Measurements from ENCODE around the gene ATG4A.

ATG4A gene

DNA sequence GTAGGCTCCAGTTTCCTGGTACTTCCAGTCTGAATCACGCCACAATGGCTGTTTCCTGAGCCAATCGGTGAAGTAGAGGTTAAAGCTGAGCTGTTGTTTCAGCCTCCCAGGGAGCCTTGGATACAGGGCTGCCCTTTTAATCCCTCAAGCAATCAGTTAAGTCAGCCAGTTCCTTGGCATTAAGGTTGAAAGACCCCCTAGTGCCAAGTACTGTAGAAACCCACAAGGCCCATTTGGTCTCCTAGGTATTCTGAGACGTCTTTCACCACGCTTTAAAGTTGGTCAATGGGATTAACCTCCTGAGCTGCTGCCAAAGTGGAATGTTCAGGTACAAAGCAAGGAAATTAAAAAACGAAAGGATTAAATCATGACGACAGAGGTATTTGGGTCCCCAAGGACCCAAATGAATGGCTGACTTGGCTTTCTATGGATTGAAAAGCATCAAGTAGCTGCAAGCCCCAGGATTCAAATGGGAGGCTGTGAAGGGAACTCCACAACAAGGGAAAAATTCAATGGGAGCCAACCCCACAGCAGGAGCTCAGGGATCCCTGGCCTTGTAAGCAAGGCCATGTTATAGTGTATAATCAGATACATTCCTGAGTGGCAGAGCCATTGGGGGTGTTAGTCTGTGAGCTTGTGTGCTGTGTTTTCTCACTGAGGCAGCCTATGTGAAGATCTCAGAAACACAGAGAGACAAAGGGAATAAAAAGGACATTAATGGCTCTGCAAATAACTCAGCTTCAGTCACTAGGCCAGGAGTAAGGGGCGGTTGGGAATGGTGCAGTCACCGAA is 86.0 kb downstream of the ATG4A start:
- Histone ChIP-seq H3K27ac (ENCODE audit: low read depth, low read length, poor library complexity, severe bottlenecking) (no peak overlapping the region), H3K9me3 (ENCODE audit: low read length) (no peaks in the 10 kb centered on the region), H3K9me2 (ENCODE audit: low read depth, low read length) (no peaks in the 10 kb centered on the region), H3K79me2 (ENCODE audit: insufficient read depth, low read length) (no peaks in the 10 kb centered on the region), H3K4me3 (ENCODE audit: low read depth, low read length, poor library complexity, severe bottlenecking) (no peak overlapping the region), H3K4me1 (ENCODE audit: insufficient read depth, low read length, severe bottlenecking) (no peaks in the 10 kb centered on the region), H2AFZ (ENCODE audit: low read length) (no peak overlapping the region), H3K9ac (ENCODE audit: low read length) (no peak overlapping the region), H3F3A (ENCODE audit: insufficient read depth, low read length) (no peaks in the 10 kb centered on the region), H3K27me3 (ENCODE audit: insufficient read depth, low read length) (no peaks in the 10 kb centered on the region), H3K36me3 (ENCODE audit: insufficient read depth, low read length) (no peaks in the 10 kb centered on the region), H3K4me2 (ENCODE audit: low read length) (no peak overlapping the region), H4K20me1 (ENCODE audit: insufficient read depth, low read length) (no peaks in the 10 kb centered on the region)
- TF ChIP-seq EZH2 (IDR thresholded peaks at IDR 0.05; ENCODE audit: borderline replicate concordance, low read length): no peak
- TF ChIP-seq CTCF (IDR thresholded peaks at IDR 0.05; ENCODE audit: low read length): no peak

- H2AFZ ChIP-seq (ENCODE audit: low read length): no peak overlapping the region
- H3K9me3 ChIP-seq (ENCODE audit: low read length): no peaks in the 10 kb centered on the region
- H3K27ac ChIP-seq (ENCODE audit: low read depth, low read length, poor library complexity, severe bottlenecking): no peak overlapping the region
- H4K20me1 ChIP-seq (ENCODE audit: insufficient read depth, low read length): no peaks in the 10 kb centered on the region
- no peaks in the 10 kb centered on the region for H3K36me3 ChIP-seq (ENCODE audit: insufficient read depth, low read length)
- no peaks in the 10 kb centered on the region for H3F3A ChIP-seq (ENCODE audit: insufficient read depth, low read length)
- no peaks in the 10 kb centered on the region for H3K4me1 ChIP-seq (ENCODE audit: insufficient read depth, low read length, severe bottlenecking)
- H3K79me2 ChIP-seq (ENCODE audit: insufficient read depth, low read length): no peaks in the 10 kb centered on the region
- no peak overlapping the region for H3K9ac ChIP-seq (ENCODE audit: low read length)
- no peak overlapping the region for H3K4me3 ChIP-seq (ENCODE audit: low read depth, low read length, poor library complexity, severe bottlenecking)
- TF ChIP-seq EZH2 (IDR thresholded peaks at IDR 0.05; ENCODE audit: borderline replicate concordance, low read length): no peak
- TF ChIP-seq CTCF (IDR thresholded peaks at IDR 0.05; ENCODE audit: low read length): no peak
- H3K9me2 ChIP-seq (ENCODE audit: low read depth, low read length): no peaks in the 10 kb centered on the region
- H3K4me2 ChIP-seq (ENCODE audit: low read length): no peak overlapping the region
- H3K27me3 ChIP-seq (ENCODE audit: insufficient read depth, low read length): no peaks in the 10 kb centered on the region
Observed at GRCh38 chrX:108178143-108178498, 86.5 kb downstream of the ATG4A start.

DNA sequence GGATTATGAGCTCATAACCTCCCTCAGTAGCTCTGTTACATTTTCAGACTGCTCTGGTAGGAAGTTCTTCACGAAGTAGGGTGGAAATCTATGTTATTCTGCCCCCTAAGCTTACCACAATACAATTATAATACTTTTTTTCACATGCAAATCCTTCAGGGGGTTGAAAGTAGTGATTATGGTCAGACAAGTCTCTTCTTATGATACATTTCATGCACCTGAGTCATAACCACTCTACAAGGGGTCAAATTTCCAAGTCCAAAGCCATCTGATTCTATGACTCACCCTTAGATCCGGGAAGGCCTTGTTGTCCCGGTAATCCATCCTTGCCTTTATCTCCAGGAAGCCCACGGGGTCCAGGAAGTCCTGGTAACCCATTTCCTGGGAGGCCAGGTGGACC is 95.2 kb downstream of the ATG4A start:
- H3K9ac ChIP-seq (ENCODE audit: low read length): no peak overlapping the region
- H3K36me3 ChIP-seq (ENCODE audit: insufficient read depth, low read length): no peaks in the 10 kb centered on the region
- H3K9me3 ChIP-seq (ENCODE audit: low read length): no peaks in the 10 kb centered on the region
- H3K79me2 ChIP-seq (ENCODE audit: insufficient read depth, low read length): no peaks in the 10 kb centered on the region
- no peak overlapping the region for H3K27ac ChIP-seq (ENCODE audit: low read depth, low read length, poor library complexity, severe bottlenecking)
- H3K4me1 ChIP-seq (ENCODE audit: insufficient read depth, low read length, severe bottlenecking): no peaks in the 10 kb centered on the region
- H2AFZ ChIP-seq (ENCODE audit: low read length): no peak overlapping the region
- no peaks in the 10 kb centered on the region for H3K27me3 ChIP-seq (ENCODE audit: insufficient read depth, low read length)
- no peaks in the 10 kb centered on the region for H3K9me2 ChIP-seq (ENCODE audit: low read depth, low read length)
- TF ChIP-seq CTCF (IDR thresholded peaks at IDR 0.05; ENCODE audit: low read length) (no peak), EZH2 (IDR thresholded peaks at IDR 0.05; ENCODE audit: borderline replicate concordance, low read length) (no peak)
- H3K4me3 ChIP-seq (ENCODE audit: low read depth, low read length, poor library complexity, severe bottlenecking): no peak overlapping the region
- no peaks in the 10 kb centered on the region for H3F3A ChIP-seq (ENCODE audit: insufficient read depth, low read length)
- H3K4me2 ChIP-seq (ENCODE audit: low read length): no peak overlapping the region
- no peaks in the 10 kb centered on the region for H4K20me1 ChIP-seq (ENCODE audit: insufficient read depth, low read length)
